GM19025 (cell line): Measurements from ENCODE around the gene OSBPL3.

Experiments used
- ATAC-seq: cut with Tn5 transposase; IDR thresholded peaks from one replicate; pipeline ENCODE4 v1.9.1; 2021; ENCODE audit warnings: mild to moderate bottlenecking, low read depth, moderate library complexity; ENCODE audit not compliant: unreplicated experiment

OSBPL3 gene

GRCh38 chr7:24833549-24833948 is 146.4 kb downstream of the OSBPL3 start:
- no peak for ATAC-seq

DNA sequence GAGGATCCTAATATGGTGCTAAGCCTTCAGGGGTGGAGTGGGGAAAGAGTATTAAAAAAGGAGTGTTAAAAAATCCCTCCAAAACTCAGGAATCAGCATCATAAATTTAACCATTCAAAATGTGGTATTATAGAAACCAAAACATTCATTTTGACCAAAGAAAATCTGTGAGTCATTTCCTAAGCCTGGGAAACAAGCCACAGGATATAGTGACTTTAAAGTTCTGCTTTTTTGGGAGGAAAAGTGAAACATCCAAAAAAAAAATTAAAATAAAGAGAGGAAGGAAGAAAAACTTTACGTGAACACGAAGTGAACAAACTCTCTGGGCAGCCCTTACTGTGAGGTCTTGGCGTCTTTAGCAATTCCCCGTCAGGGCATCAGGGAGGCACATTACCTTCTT is 148.7 kb downstream of the OSBPL3 start:
- no peak for ATAC-seq

DNA sequence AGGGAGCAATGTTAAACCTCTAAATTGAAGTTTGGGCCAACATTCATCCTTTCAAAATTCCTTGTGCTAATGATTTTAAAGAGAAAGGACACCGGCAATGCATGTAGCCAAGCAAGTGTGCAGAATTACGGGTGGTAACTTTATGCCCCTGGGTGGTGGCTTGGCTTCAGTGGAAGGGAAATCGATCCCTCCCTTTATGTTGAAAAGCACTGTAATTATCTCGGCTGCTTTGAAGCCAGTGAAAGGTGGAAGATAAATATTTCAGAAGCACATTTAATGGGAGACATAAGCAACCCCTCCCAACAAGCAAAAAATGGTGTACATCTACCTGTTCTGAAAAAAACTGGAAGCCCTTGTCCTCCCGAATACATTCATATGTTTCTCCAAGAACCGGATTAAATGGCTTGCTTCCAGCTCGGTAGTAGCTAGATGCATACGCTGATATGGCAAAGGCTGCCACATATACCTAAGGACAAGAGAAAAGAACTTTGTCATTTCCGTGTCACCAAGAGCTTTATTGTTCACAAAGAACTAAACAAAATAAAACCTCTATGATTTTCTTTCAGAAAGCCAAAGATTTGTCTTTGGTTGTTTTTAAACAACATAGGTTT is 149.4 kb downstream of the OSBPL3 start:
- no peak for ATAC-seq

- ATAC-seq: no peak
Observed at GRCh38 chr7:24829787-24830186, 150.2 kb downstream of the OSBPL3 start.

DNA sequence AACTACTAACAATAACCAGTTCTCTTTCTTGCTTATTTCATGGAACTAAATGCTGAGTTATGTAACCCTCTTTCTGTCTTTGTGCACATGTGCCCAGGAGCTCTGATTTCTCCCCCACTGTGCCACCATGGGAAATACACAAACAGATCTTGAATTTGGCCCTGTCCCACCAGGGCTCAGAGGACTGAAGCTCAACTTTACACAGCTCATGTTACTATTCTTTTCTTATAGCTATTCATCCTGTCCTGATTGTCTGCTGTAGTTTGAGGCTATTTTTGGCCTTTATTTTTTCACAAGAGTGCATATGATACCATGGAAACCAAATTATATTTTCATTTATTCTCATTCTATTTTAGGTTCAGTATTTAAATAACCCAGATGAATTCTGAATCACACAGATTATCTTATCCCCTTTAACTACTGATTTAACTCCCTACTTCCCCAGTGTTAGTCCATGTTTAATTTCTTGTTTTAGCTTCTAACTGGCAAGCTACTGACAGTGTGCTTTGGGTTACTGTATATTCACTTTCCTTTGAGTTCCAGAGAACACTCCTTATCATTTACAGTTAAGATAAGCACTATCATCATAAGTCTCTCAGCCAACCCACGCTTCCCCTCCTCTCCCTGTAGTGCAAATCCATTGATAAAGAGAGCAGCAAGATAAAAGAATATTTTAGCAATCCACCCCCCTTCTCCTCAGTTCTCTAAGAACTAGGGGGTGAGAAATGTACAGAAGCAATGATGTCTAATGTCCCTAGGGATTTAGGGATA is 150.9 kb downstream of the OSBPL3 start:
- no peak for ATAC-seq

GRCh38 chr7:24827589-24827988 is 152.4 kb downstream of the OSBPL3 start:
- no peak for ATAC-seq

DNA sequence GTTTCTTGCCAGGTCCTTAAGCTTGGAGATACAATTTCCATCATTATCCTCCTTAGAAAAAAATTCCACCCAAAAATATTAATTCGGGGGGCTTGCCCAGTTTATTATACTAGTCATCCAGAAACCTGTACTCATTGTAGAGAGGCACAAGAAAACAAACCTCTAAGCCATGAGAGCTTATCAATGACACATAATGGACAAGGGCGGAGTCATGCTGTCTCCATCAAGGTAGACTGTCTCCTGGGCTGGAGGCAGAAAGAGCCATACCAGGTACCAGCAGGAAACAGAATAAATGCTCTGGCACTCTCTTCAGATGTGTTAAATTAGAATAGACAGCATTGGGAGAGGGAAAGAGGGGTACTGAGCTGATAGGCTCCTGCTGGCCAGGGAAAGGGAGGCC is 153.0 kb downstream of the OSBPL3 start:
- ATAC-seq: no peak

DNA sequence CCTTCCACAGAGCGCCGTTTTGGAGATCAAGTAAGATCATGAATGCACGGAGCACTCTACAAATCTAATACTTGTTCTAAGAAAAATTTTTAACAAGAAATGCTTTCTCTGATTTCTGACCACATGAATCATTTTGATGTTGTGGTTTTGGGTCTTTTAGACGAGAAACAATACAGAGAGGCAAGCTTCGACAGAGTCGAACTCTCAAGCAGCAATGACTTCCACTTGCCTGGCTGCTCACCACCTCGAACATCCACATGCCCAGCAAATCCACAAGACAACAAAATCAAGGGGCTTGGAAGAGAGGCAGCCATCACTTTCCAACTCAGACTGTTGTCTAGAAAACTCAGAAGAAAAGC is 153.3 kb downstream of the OSBPL3 start:
- no peak for ATAC-seq

GRCh38 chr7:24825931-24826661 is 153.9 kb downstream of the OSBPL3 start:
- ATAC-seq: no peak

GRCh38 chr7:24825381-24825794 is 154.6 kb downstream of the OSBPL3 start:
- ATAC-seq: no peak

- no peak for ATAC-seq
Observed at GRCh38 chr7:24824896-24825295, 155.1 kb downstream of the OSBPL3 start.

- no peak for ATAC-seq
Observed at GRCh38 chr7:24824400-24824799, 155.6 kb downstream of the OSBPL3 start.

DNA sequence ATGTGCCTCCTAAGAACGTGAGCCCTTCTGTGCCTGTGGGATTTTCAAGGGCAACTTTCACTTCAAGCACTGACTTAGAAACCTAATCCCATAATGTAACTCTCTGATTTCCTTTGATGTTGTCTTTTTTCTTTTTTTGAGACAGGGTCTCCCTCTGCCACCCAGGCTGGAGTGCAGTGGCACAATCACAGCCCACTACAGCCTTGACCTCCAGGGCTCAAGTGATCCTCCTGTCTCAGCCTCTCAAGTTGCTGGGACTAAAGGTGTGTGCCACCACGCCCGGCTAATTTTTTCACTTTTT is 158.3 kb downstream of the OSBPL3 start:
- ATAC-seq: no peak

GRCh38 chr7:24821045-24821753 is 158.8 kb downstream of the OSBPL3 start:
- peak; percentile 75 for ATAC-seq

- ATAC-seq: no peak
Observed at GRCh38 chr7:24820730-24821044, 159.3 kb downstream of the OSBPL3 start.

GRCh38 chr7:24819916-24820689 is 159.9 kb downstream of the OSBPL3 start:
- no peak for ATAC-seq

- no peak for ATAC-seq
Observed at GRCh38 chr7:24817339-24817738, 162.6 kb downstream of the OSBPL3 start.

DNA sequence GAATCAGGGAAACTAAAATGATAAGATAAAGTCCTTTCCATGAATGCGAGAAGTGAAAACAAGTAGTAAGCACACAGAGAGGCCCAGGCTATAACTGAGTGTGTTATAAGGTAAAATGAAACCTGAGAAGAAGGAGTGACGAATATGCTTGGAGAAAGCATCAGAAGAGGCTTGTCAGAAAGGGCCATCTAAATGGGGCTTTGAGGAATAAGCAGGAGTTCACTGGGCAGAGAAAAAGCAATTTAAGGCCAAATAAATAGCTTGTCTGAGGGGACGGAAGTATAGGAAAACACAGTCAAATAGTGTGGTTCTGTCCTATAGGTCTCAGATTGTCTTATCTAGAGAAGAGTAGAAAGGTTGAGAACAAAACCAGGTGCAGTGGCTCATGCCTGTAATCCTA is 163.1 kb downstream of the OSBPL3 start:
- ATAC-seq: no peak

- ATAC-seq: no peak
Observed at GRCh38 chr7:24812305-24812945, 167.6 kb downstream of the OSBPL3 start.

DNA sequence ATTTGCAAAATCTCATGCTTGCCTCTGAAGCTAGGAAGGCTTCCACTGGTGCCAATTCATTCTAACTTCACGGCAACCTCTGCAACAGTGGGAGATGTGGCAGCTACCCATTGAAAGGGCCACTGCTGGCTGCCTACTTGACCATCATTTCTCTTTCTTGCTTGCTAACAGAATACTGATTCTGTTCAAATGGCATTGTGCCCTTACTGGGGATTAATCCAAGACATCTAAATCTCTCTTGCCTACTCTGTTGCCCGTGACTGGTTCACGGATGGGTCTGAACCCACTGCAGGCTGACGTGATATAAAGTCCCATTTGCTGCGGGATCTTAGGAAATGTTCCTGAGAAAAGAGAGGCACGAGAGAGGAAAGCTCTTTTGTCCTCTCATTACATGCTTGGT is 171.5 kb downstream of the OSBPL3 start:
- no peak for ATAC-seq
